HG03469 (cell line): ENCODE results near the gene TTLL12.
"Not testable (repeated sequence)": the region's sequence is repeated elsewhere in the genome, so short reads cannot be mapped to it uniquely, and the experiment has no call there.

Source experiments
- ATAC-seq: cut with Tn5 transposase; IDR thresholded peaks from one replicate; pipeline ENCODE4 v1.9.1; 2021; ENCODE audit warnings: mild to moderate bottlenecking, moderate library complexity, moderate number of reproducible peaks; ENCODE audit not compliant: unreplicated experiment

TTLL12 gene

DNA sequence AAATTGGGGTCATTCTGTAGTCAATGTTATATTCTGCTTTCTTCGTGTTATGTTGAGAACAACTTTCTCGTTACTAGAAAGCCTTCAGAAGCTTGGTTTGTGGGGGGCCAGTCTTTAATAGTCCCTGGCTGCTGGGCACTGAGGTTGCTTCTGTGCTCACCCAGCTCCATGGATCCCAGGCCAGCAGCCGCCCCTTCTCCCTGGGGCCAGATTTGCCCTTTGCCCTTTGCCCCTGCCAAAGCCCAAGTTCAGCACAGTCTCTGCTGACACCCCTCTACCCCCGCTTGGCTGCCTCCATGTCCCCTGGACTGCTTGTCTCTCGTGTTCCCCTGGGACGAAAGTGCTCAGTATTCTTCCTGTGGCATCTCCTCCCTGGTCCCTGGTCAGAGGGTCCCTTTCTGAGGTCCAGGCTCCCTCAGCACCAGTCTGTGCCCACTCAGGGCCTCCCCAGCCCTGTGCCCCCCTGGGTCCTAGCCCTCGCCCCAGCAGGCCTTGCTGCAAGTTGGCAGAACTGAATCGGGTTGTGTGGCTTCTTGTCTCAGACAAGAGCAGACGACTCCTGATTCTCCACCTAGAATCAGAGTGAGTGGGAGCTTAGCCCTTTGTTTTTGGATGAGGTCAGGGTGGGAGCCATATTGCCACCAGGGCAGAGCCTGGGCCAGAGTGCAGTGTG, 28.9 kb downstream of the TTLL12 start:
- ATAC-seq: no peak

DNA sequence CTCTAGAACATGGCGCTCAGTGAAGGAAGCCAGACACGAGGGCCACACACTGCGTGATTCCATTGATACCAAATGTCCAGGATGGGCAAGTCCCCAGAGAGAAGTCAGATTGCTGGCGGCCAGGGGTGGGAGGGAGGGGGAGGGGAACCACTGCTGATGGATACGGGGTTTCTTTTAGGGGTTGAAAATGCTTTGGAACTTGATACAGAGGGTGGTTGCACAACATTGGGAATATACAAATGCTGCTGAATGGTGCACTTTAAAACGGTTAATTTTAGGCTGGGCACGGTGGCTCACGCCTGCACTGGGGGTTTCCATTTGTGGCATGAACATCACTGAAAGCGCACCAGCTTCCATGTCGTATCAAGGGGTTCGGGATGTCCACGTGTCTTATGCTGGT, 30.5 kb downstream of the TTLL12 start:
- ATAC-seq: no peak

DNA sequence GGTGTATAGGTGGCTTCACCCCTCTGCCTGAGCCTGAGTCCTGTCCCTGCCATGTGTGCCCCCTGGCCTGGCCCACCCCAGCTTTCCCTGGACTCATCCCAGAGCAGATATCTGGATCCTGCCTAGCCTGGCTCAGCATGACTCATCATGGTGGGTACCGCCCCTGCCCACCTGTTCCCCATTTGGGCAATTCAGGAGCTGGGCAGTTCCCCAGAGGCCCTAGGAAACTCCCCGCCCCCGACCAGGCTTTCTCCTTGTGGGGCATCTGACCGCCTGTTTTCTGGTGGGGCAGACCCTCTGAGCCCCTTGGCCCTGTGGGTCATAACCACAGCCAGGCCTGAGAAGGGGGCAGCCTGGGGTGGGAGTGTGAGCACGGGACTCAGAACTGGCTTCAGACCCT, 31.1 kb downstream of the TTLL12 start:
- no peak for ATAC-seq

GRCh38 chr22:43154887-43155536, 31.9 kb downstream of the TTLL12 start:
- ATAC-seq: no peak

- ATAC-seq: no peak
These were observed 33.0 kb downstream of the TTLL12 start for GRCh38 chr22:43153899-43154298.

DNA sequence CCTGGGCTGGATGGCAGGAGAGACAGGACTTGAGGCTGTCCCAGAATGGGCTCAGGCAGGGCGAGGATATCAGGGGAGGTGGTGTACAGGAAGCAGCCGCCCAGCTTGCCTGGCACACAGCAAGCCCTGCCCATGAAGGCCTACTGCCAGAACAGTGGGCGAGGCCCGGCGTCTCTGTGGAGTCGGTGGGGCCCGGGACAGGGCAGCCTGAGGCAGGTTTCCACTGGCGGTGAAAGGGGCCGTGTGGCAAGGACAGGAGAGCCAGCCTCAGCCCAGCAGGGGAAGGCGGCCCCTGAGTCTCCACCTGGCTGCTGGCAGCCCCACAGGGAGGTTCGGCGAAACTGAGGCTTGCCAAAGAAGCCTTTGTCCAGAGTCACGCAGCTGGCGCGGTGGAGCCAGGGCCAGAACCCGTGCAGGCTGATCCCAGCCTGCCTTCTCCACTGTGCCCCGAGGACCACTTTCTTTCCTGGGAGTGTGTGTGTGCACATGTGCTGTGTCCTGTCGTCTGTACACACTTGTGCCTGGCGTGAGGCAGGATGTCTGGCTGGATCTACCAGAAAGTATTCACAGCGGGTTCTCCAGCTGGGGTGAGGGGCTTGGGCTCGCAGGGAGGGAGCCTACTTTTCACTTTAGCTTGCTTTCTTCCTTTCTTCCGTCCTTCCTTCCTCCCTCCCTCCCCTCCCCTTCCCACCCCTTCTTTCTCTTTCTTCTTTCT, 34.4 kb downstream of the TTLL12 start:
- no peak for ATAC-seq

GRCh38 chr22:43152003-43152356, 35.0 kb downstream of the TTLL12 start:
- no peak for ATAC-seq

DNA sequence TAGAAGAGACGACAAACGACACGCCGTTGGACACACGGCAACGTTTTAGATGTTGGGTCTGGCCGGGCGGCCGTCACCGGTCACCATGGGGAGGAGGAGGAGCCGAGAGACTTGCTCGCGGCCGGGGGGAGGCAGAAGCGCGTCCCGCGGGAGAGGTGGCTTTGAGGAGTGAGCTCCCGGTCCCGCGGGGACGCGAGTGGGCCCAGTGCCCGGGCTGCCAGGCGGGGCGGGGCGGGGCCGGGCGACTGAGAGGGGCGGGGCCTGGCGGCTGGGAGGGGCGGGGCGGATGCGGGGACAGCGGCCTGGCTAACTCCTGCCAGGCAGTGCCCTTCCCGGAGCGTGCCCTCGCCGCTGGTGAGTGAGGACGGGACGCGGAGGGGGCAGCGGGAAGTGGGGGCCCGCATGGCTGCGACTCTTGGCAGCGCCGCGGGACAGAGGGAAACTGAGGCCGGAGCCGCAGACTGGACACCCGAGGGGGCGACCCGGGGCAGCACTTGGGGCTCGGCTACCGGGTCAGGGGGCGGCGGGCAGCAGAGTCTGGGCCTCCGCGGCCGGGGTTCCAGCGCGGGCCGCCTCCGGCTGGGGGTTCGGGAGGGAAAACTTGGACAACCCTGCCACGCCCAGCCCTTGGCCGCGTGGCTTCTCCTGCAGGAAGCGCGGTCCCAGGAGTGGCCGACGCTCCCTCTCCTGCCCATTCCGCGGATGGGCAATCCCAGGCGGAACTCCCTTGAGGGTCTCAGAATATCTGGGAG, 35.5 kb downstream of the TTLL12 start, which contains the start of gene TSPO:
TSPO (plus strand) TSS at position 309 of the 752 bp plus-strand sequence. CDS start 7,680 bp downstream, outside the sequence.
- ATAC-seq: no peak

- ATAC-seq: no peak
These were observed 36.2 kb downstream of the TTLL12 start for GRCh38 chr22:43150731-43151206.

DNA sequence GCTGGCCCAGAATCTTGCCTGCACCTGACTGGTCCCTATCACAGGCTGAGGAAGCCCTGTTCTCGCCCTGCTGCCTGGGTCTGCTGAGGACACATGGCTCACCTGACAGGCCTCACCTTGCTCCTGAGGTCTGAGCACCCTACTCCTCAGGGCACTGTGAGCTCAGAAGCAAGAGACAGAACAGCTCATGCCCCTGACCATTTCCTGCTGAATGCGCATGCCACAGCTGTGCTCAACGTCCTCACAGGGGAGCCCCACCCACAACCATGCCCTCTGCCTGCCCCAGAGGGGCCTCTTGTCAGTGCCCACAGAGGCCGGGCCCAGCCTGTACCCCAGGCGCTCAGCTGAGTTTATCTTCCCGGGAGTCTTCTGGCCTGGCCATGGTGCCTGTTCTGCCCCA, 38.4 kb downstream of the TTLL12 start:
- ATAC-seq: no peak

- ATAC-seq: no peak
These were observed 39.1 kb downstream of the TTLL12 start for GRCh38 chr22:43147821-43148220.

GRCh38 chr22:43146332-43146731, 40.6 kb downstream of the TTLL12 start:
- not testable (repeated sequence) for ATAC-seq

GRCh38 chr22:43145371-43145770, 41.6 kb downstream of the TTLL12 start:
- not testable (repeated sequence) for ATAC-seq

DNA sequence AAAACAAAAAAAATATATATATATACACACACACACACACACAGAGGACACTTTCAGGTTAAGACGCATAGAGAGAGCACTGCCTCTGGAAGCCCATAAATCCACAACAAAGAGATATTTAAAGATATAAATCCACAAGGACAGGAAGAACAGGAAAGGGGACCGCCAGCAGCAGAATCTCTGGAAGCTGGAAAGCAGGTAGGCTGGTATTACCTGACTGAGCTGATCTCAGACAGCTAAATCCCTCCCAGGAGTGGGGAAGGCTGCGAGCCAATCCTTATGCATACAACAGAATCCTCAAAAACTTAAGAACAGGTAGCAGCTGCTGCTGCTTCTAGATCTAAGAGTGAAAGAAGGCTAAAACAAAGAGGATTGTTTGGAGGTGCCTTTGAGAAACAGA, 42.0 kb downstream of the TTLL12 start:
- no peak for ATAC-seq

DNA sequence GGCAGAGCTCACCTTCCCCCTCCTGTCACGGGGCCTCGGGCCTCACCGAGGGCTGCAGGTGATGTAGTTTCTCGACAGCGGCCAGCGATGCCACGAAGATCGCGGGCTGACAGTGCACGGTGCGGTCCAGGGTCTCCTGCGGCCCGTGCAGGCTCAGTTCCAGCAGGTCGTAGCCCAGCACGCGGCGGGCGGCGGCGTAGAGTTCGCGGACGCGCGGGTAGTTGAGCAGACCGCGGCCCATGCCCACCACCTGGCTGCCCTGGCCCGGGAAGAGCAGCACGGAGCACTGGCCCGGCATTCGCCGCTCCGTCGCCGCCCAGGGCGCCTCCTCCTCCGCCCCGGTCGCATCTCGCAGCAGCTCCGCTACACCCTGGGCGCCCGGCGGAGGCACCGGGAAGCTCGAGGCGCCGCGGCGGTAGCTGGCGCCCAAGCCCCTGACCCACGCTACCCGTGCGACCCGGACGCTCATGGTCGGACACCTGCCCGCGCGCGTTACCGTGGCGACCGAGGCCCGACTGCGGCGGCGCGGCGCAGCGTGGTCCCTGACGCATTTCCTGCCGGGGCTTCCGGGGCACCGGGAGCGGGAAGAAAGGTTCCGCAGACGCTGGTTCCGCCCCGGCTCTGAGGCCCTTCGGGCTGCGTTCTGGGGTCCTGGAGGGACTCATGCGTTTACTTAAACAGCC, 43.9 kb downstream of the TTLL12 start, which contains the start of gene MCAT:
MCAT (minus strand) TSS at position 519 of the 683 bp plus-strand sequence; CDS start at position 469, 50 bp downstream.
- no peak for ATAC-seq

DNA sequence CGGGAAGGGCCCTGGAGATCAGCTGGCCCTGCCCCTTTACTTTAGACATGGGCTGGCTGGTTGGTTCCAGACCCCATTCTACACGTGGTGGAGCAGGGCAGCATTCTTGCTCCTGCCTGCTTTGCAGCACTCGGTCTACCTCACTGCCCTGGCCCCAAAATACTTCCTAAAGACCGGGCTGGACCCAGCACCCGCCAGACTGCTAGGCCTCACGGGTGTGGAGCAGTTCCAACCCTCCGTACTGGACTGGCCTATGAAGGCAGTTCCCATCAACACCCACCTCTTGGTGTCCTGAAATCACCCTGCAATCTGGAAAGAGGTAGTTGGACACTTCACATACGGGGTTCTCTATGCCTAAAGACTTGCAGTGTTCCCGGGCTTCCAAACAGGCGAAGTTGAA, 50.1 kb downstream of the TTLL12 start:
- no peak for ATAC-seq

- no peak for ATAC-seq
These were observed 50.7 kb downstream of the TTLL12 start for GRCh38 chr22:43136255-43136654.

GRCh38 chr22:43135565-43135964, 51.4 kb downstream of the TTLL12 start:
- ATAC-seq: no peak

DNA sequence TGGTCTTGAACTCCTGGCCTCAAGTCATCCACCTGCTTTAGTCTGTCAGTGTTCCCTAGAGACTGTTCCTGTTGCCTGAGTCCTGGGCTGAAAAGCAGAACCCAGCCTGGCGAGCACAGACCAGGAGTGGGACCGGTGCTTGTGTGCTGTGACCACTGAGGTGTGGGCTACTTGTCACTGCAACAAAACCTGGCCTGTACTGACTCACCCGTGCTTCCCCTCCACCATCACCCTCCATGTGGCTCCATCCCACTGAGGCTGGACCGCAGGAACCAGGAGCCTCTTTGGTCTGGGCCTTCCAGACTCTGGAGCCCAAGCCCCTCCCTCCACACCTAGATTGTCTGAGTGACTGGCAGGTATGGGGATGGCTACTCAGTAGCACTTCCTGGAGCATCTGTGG, 52.4 kb downstream of the TTLL12 start:
- ATAC-seq: no peak

- no peak for ATAC-seq
These were observed 53.5 kb downstream of the TTLL12 start for GRCh38 chr22:43133401-43133800.
